Activated B cell treated with CpG ODN at 0.5 μM for 24 hours (primary cell): ENCODE measurements around the gene PAEP. TPM values are rescaled to one million over a fixed set of nuclear protein-coding genes. Genes with fewer than 3 reads are reported as not detected.

ENCODE experiments used
- ATAC-seq: fragments of 200-7000 bp; cut with Tn5 transposase; one replicate; pipeline ENCODE4 v1.10.0; 2021; ENCODE audit warnings: low read depth, mild to moderate bottlenecking, moderate library complexity
- CTCF ChIA-PET: fragments of 350-600 bp; sonication (Branson Sonifier 250); formaldehyde crosslinking; loops from one replicate; lab custom pipeline; 2021; ENCODE audit warnings: antibody characterized with exemption; lab: Charles Lee
- POLR2A ChIA-PET: fragments of 350-600 bp; sonication (Branson Sonifier 250); formaldehyde crosslinking; loops from one replicate; lab custom pipeline; 2021; ENCODE audit warnings: antibody characterized with exemption; lab: Charles Lee
- DNase-seq: peaks from one replicate; pipeline ENCODE4 v3.0.0; 2022
- H3K27ac Mint-ChIP-seq: one replicate; pipeline ENCODE4 v1.8.0; 2020; ENCODE audit warnings: mixed read lengths
- H3K27me3 Mint-ChIP-seq: one replicate; pipeline ENCODE4 v1.8.0; 2021; ENCODE audit warnings: mixed read lengths
- H3K36me3 Mint-ChIP-seq: one replicate; pipeline ENCODE4 v1.8.0; 2021; ENCODE audit warnings: low read depth, mixed read lengths
- H3K4me1 Mint-ChIP-seq: one replicate; pipeline ENCODE4 v1.8.0; 2021; ENCODE audit warnings: mixed read lengths
- H3K4me3 Mint-ChIP-seq: one replicate; pipeline ENCODE4 v1.8.0; 2020; ENCODE audit warnings: mild to moderate bottlenecking, mixed read lengths
- H3K9me3 Mint-ChIP-seq: one replicate; pipeline ENCODE4 v1.8.0; 2020; ENCODE audit warnings: mixed read lengths
- intact Hi-C: fragments of 100-400 bp; cut with micrococcal nuclease; formaldehyde crosslinking; loops from one replicate; pipeline ENCODE4 v1.15.1; 2024
- total RNA-seq: library from RNA; stranded (reverse); gene quantifications from 2 replicates; pipeline ENCODE4 v1.2.3, GENCODE V29; 2022
- TF ChIP-seq, protein P1 (sequence below): fragments of 200-600 bp; IDR thresholded peaks from one replicate; pipeline ENCODE4 v1.8.0; 2022; ENCODE audit warnings: antibody characterized with exemption, mild to moderate bottlenecking

The PAEP gene
- total RNA-seq, 1 donor from 2014 or later: not detected

DNA sequence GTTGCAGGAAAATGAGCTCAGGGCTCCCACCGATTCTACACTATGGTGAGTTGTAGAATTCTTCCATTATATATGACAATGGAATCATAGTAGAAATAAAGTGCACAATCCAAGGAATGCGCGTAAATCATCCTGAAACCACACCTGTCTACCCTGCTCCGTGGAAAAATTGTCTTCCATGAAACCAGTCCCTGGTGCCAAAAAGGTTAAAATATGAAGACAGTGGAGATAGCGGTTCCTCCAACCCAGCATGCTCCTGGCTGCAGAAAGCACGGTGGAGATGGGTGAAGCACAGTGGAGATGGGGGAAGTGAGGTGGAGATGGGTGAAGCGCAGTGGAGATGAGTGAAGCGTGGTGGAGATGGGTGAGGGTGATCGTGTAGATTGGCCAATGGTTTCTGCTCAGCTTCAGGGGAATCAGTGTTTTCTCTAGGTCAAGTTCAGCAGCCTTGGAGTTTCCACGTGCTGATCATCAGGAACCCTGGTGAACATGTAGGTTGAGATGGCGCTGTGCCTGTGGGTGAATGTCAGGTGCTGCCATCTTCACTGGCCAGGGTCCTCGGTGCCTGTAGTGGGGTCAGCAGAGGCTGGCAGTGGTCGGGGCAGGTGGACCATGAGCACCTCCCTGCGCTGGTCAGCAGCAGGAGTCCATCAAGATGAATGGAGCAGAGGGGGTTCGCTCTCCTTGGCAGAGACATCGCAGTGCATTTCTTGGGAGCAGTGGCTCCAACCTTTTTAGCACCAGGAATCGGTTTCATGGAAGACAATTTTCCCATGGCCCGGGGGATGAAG is 20.3 kb downstream of the PAEP start:
- no peak overlapping the region for H3K4me3 Mint-ChIP-seq
- no peaks in the 10 kb centered on the region for H3K36me3 Mint-ChIP-seq
- no peaks in the 10 kb centered on the region for H3K4me1 Mint-ChIP-seq
- DNase-seq (no peak), ATAC-seq (no peak)
- ChIA-PET POLR2A (no interaction called here), CTCF (no interaction called here)
- peaks cover 5% of the 10 kb centered on the region for H3K27me3 Mint-ChIP-seq
- no peaks in the 10 kb centered on the region for H3K9me3 Mint-ChIP-seq
- TF ChIP-seq, protein P1, sequence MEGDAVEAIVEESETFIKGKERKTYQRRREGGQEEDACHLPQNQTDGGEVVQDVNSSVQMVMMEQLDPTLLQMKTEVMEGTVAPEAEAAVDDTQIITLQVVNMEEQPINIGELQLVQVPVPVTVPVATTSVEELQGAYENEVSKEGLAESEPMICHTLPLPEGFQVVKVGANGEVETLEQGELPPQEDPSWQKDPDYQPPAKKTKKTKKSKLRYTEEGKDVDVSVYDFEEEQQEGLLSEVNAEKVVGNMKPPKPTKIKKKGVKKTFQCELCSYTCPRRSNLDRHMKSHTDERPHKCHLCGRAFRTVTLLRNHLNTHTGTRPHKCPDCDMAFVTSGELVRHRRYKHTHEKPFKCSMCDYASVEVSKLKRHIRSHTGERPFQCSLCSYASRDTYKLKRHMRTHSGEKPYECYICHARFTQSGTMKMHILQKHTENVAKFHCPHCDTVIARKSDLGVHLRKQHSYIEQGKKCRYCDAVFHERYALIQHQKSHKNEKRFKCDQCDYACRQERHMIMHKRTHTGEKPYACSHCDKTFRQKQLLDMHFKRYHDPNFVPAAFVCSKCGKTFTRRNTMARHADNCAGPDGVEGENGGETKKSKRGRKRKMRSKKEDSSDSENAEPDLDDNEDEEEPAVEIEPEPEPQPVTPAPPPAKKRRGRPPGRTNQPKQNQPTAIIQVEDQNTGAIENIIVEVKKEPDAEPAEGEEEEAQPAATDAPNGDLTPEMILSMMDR: no peak
- intact Hi-C loops: no loop called here
- H3K27ac Mint-ChIP-seq: no peak overlapping the region

DNA sequence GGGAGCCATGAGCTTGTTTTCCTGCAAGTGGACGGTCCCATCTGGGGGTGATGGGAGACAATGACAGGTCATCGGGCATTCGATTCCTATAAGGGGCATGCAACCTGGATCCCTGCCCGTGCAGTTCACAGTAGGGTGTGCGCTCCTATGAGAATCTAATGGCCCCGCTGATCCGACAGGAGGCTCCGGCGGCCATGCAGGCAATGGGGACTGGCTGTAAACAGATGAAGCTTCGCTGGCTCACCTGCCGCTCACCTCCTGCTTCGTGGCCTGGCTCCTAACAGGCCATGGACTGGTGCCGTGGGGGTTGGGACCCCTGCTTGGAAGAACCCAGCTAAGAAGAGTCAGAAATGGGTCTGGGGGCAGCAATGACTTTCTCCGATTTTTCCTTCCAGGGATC is 21.0 kb downstream of the PAEP start:
- intact Hi-C loops: no loop called here
- H3K9me3 Mint-ChIP-seq: no peaks in the 10 kb centered on the region
- TF ChIP-seq, protein P1: no peak
- H3K27me3 Mint-ChIP-seq: peaks cover 5% of the 10 kb centered on the region
- DNase-seq: no peak
- H3K27ac Mint-ChIP-seq: no peak overlapping the region
- no peaks in the 10 kb centered on the region for H3K36me3 Mint-ChIP-seq
- ATAC-seq: no peak
- CTCF ChIA-PET: no interaction called here
- H3K4me1 Mint-ChIP-seq: no peaks in the 10 kb centered on the region
- no peak overlapping the region for H3K4me3 Mint-ChIP-seq
- POLR2A ChIA-PET: no interaction called here

DNA sequence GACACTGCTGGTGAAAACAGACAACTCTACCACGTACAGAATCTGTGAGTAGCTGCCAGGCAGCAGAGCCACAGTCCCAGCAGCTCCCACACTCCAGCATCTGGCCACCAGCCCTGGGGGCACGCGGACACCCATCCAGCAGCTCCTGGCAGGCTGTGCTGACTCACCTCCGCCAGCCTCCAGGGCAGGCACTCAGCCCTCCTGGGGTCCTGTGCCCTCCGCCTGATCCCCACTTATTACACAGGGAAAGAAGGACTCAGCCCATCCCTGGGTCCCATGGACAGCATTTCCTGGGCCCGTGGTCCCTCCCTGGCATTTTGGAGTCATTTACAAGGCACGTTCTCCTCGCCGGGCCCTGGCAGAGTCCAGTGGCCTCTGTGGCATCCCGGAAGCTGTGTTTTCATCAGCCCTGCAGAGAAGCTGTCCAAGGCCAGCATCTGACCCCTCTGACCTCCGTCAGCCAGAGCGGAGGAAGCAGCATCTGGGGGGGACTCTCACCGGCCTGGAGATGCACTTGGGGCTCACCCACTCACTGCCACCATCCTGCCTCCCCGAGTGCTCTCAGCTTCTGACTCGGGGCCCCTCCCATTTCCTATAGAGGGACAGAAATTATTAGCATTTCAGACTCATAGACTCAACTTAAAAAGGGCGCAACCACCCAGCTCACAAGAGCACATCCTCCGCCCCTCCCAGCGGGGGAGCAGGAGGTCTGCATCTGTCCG is 21.6 kb downstream of the PAEP start:
- Mint-ChIP-seq H3K4me1 (no peaks in the 10 kb centered on the region), H3K27ac (no peak overlapping the region), H3K4me3 (no peak overlapping the region), H3K27me3 (peaks cover 5% of the 10 kb centered on the region), H3K36me3 (no peaks in the 10 kb centered on the region), H3K9me3 (no peaks in the 10 kb centered on the region)
- intact Hi-C loops: no loop called here
- no peak for ATAC-seq
- TF ChIP-seq, protein P1: no peak
- CTCF ChIA-PET: no interaction called here
- POLR2A ChIA-PET: no interaction called here
- DNase-seq: no peak

DNA sequence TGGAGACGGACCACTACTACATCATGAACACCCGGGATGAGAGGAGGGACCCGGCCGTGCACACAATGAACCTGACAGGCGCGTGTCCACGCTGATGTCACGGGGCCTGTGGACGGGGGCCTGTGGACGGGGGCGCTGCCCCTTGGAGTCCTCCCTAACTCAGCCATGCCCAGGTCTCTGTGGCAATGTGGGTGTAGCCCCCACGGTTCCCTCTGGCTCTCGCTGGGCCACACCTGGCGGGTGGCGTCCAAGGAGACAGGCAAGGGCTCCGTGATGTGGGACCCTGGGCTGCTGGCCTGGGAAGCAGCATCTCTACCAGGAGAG is 22.1 kb downstream of the PAEP start:
- ChIA-PET POLR2A (no interaction called here), CTCF (no interaction called here)
- no peak overlapping the region for H3K27ac Mint-ChIP-seq
- H3K36me3 Mint-ChIP-seq: no peaks in the 10 kb centered on the region
- no peaks in the 10 kb centered on the region for H3K4me1 Mint-ChIP-seq
- TF ChIP-seq, protein P1: no peak
- no peak overlapping the region for H3K4me3 Mint-ChIP-seq
- H3K27me3 Mint-ChIP-seq: peaks cover 5% of the 10 kb centered on the region
- intact Hi-C loops: no loop called here
- ATAC-seq (no peak), DNase-seq (no peak)
- no peaks in the 10 kb centered on the region for H3K9me3 Mint-ChIP-seq

DNA sequence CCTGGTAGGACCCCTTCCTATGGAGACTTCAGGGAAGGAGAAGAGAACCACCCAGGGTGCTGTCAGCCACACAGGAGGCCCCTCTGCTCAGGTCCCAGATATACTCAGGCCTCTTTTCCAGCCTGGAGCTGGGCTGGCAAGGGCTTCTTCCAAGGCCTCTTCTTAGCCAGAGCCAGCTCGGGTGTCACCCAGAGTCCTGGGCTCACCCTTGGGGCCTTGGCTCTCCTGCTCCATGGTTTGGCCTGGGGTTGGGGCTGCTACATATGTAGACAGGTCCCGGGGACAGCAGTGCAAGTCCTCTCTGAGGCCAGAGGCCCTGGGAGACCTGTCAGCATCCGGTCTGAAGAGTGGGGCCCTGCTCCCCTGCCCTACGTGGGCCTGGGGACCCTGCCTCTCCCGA is 22.8 kb downstream of the PAEP start:
- ATAC-seq: no peak
- no peak overlapping the region for H3K4me3 Mint-ChIP-seq
- POLR2A ChIA-PET: no interaction called here
- TF ChIP-seq, protein P1: no peak
- CTCF ChIA-PET: no interaction called here
- H3K36me3 Mint-ChIP-seq: no peaks in the 10 kb centered on the region
- peaks cover 5% of the 10 kb centered on the region for H3K27me3 Mint-ChIP-seq
- intact Hi-C loops: no loop called here
- no peak overlapping the region for H3K27ac Mint-ChIP-seq
- no peaks in the 10 kb centered on the region for H3K9me3 Mint-ChIP-seq
- no peak for DNase-seq
- H3K4me1 Mint-ChIP-seq: no peaks in the 10 kb centered on the region
